Urothelium cell line (cell line): ENCODE data around the gene NHERF2.
"Not testable (repeated sequence)": the region's sequence is repeated elsewhere in the genome, so short reads cannot be mapped to it uniquely, and the experiment has no call there.

Experiments
- DNase-seq: peaks from one replicate; pipeline ENCODE4 v3.0.0; 2011; ENCODE audit warnings: low spot score, mixed read lengths
- FAIRE-seq: peaks from 2 replicates; lab custom pipeline; 2011; peaks lifted over from hg19 to GRCh38; lab: Jason Lieb, UNC

NHERF2 gene

GRCh38 chr16:2025251-2025650 lies 1.5 kb upstream of the NHERF2 start:
- no peak for FAIRE-seq

GRCh38 chr16:2025878-2026460 lies 733 bp upstream of the NHERF2 start:
- DNase-seq (no peak), FAIRE-seq (no peak)

More at GRCh38 chr16:2025251-2025650, 1.5 kb upstream of the NHERF2 start:
- DNase-seq = no peak

- DNase-seq = peak; percentile 49
- no peak for FAIRE-seq
Observed at GRCh38 chr16:2027024-2028010, 615 bp downstream of the NHERF2 start.

GRCh38 chr16:2028146-2028545 lies 1.4 kb downstream of the NHERF2 start:
- FAIRE-seq = no peak

GRCh38 chr16:2028620-2029220 lies 2.0 kb downstream of the NHERF2 start:
- DNase-seq = no peak
- no peak for FAIRE-seq

More at GRCh38 chr16:2028146-2028545, 1.4 kb downstream of the NHERF2 start:
- DNase-seq = no peak

- DNase-seq (no peak), FAIRE-seq (no peak)
Observed at GRCh38 chr16:2029350-2029749, 2.6 kb downstream of the NHERF2 start.

GRCh38 chr16:2030036-2030435 lies 3.3 kb downstream of the NHERF2 start:
- FAIRE-seq (no peak), DNase-seq (no peak)

- DNase-seq (no peak), FAIRE-seq (no peak)
Observed at GRCh38 chr16:2031081-2031577, 4.4 kb downstream of the NHERF2 start.

GRCh38 chr16:2032285-2033056 lies 5.8 kb downstream of the NHERF2 start:
- DNase-seq (no peak), FAIRE-seq (no peak)

- no peak for FAIRE-seq
- DNase-seq = peak; percentile 66
Observed at GRCh38 chr16:2033057-2033908, 6.6 kb downstream of the NHERF2 start.

GRCh38 chr16:2033909-2034695 lies 7.4 kb downstream of the NHERF2 start:
- not testable (repeated sequence) for DNase-seq
- FAIRE-seq = peak; percentile 66

- no peak for DNase-seq
- no peak for FAIRE-seq
Observed at GRCh38 chr16:2034696-2035430, 8.2 kb downstream of the NHERF2 start.

GRCh38 chr16:2035431-2036199 lies 8.9 kb downstream of the NHERF2 start:
- DNase-seq (peak; percentile 70), FAIRE-seq (no peak)

- no peak for DNase-seq
- peak; percentile 13 for FAIRE-seq
Observed at GRCh38 chr16:2036200-2036966, 9.7 kb downstream of the NHERF2 start.

- no peak for DNase-seq
Observed at GRCh38 chr16:2037115-2037514, 10.4 kb downstream of the NHERF2 start.

GRCh38 chr16:2037647-2038381 lies 11.1 kb downstream of the NHERF2 start:
- DNase-seq = no peak
- no peak for FAIRE-seq

More at GRCh38 chr16:2037115-2037514, 10.4 kb downstream of the NHERF2 start:
- no peak for FAIRE-seq
